Right ventricle myocardium inferior (tissue), 1 donor: ENCODE results near the gene TSC2. TPM values are rescaled to one million over a fixed set of nuclear protein-coding genes. Genes with fewer than 3 reads are reported as not detected.
"Not testable (repeated sequence)": the region's sequence is repeated elsewhere in the genome, so short reads cannot be mapped to it uniquely, and the experiment has no call there.

Experiments used
- ATAC-seq: fragments of 200-7000 bp; cut with Tn5 transposase; one replicate; pipeline ENCODE4 v1.9.1; 2020; ENCODE audit warnings: mild to moderate bottlenecking, moderate library complexity
- DNase-seq: peaks from one replicate; pipeline ENCODE4 v3.0.0; 2021; ENCODE audit errors: missing footprints
- intact Hi-C: fragments of 100-400 bp; cut with DNase I; formaldehyde crosslinking; loops from one replicate; pipeline ENCODE4 v1.11.0; 2022
- total RNA-seq: library from RNA; stranded (reverse); fragmentation: NEBNext Ultra II Directional; extraction: Animal tissue kit (Norgen Biotek cat#: 25700); gene quantifications from one replicate; pipeline ENCODE4 v1.2.1, GENCODE V29; 2021
- donor health status: DM: no; HTN: yes; CAD: no; lungs with severe emphysema.

The TSC2 gene
- total RNA-seq, 1 donor from 2014 or later = 62.8 TPM

DNA sequence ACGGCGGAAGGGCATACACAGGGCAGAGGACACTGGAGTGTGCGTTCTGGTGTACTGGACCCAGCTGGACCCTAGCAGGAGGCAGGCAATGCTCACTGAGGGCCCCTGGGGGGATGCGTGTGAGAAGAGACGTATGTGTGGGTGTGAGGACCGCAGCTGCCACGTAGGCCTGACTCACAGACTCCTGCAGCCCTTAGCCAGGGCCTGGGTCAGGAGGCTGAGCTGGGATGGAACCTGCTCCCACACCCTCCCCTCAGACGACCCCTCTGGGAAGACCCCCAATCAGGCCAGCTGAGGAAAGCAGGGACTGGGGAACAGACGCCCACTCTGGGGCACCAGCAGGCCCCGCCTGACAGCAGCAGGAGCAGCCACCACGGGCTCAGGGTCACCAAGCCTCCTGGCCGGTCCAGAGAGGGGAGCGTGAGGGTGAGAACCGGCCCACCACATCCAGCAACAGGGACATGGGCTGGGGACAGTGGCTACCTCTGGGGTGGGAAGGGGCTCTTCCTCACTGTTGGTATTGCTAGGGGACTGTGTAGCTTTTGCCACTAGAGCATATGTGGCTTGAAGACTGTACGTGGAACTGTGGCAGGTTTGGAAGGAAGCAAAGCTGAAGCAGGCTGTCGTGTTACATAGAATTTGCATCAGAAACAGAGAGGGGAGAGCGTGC is 59.5 kb downstream of the TSC2 start:
- intact Hi-C loops, ATAC-seq, DNase-seq: not testable (repeated sequence)

DNA sequence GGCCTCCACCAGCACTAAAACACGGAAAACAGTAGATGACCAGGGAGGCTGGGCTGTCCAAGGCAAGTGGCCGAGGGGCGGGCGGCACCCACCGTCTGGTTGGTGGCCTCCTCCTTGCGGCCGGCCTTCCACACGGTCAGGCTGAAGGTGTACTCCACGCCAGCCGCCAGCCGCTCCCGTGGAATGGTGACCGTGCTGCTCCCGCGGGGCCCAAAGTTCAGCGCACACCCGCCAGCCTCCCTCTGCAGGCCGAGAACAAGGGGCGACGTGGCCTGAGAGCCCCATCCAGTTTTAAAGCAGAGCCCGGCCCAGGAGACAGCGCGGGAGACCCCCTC is 60.0 kb downstream of the TSC2 start:
- DNase-seq, intact Hi-C loops, ATAC-seq: not testable (repeated sequence)

DNA sequence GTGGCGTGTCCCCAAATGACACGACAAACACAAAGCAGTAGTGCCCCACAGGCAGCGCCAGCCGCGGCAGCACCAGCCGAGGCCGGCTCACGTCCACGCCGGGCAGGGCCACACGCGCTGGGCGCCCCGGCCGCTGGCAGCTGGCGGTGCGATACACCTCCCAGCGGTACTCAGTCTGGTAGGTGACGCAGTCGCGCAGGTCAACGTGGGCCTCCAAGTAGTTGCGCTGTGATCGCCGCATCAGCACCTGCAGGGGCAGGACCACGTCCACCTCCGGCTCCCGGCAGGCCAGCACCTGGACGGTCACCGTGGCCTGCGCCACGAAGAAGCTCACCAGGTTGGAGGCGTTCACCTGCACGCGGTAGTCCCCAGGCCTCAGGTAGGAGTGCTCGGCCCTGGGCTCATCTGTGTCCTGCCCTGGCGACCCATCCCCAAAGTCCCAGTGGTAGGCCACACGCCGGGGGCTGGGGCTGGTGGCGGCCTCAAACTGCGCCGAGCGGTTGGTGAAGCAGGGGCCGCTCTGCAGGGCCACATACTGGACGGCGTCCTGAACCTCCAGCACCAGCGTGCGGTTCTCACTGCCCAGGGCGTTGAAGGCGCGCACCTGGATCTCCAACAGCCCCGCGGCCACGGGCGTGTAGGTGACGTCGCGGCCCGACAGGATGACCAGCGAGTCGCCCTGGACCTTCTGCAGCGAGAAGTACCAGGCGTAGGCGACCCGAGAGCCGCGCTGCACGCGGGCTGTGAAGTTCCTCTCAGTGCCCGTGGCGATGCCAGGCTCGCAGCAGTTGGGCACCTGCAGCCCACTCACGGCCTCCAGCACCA is 60.9 kb downstream of the TSC2 start:
- intact Hi-C loops, DNase-seq: not testable (repeated sequence)
- ATAC-seq = peak; percentile 28

DNA sequence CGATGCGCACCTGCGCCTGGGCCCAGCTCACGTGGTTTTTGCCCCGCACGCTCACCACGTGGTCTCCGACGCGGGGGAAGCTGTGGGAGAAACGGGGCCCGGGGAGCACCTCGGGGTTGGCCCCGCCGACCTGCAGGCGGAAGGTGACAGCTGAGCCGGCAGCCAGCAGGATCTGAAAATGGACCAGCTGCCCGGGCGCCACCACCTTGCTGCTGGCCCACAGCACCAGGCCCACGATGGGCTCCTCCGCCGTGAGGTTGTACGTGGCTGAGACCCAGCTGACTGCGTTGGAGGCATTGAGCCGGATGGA is 61.4 kb downstream of the TSC2 start:
- intact Hi-C loops, ATAC-seq, DNase-seq: not testable (repeated sequence)

DNA sequence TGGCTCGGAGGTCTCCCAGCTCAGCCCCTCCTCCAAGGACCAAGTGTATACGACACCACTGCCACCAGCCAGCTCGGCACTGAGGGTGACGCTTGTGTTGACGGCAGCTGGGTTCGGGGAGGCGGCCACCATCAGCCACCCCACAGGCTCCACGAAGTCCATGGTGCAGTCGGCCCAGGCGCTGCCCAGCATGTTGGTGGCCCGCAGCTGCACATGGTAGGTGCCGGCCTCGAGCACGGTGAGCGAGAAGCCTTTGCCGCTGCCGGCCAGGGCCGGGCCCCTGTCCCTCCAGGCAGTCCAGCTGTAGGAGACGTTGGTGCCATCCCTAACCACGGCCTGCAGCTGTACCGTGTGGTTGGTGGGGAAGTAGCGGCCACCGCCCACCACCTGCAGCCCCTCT is 62.1 kb downstream of the TSC2 start:
- DNase-seq, intact Hi-C loops: not testable (repeated sequence)
- peak; percentile 10 for ATAC-seq

GRCh38 chr16:2110332-2111008 is 62.7 kb downstream of the TSC2 start:
- intact Hi-C loops, DNase-seq: not testable (repeated sequence)
- peak; percentile 42 for ATAC-seq

- intact Hi-C loops, DNase-seq: not testable (repeated sequence)
- peak; percentile 15 for ATAC-seq
Measured at GRCh38 chr16:2111009-2111353, 63.2 kb downstream of the TSC2 start.

- DNase-seq, intact Hi-C loops: not testable (repeated sequence)
- ATAC-seq = peak; percentile 17
Measured at GRCh38 chr16:2111412-2112335, 63.9 kb downstream of the TSC2 start.

DNA sequence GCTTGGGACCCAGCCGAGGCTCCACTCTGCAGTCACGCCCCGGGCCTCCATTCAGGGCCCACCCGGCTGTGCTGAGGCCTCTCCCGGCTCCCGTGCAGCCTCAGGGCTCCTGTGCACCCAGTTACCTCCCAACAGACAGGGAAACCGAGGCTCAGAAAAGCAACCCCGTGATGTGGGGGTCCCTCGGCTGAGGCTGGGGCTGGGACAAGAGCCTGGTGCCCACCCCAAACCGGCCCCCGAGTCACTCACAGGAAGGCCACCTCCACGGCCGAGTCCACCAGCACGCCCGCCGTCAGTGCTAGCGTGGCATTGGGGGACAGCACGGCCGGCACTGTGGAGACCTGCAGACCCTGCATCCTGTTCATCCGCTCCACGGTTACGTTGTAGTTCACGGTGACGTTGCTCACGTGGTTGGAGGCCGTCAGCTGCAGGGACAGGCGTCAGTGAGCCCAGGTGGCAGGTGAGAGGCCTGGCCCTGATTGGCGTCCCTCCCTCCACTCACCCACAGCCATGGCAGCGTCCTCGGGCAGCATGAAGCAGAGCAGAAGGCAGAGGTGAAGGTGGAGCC is 64.8 kb downstream of the TSC2 start:
- intact Hi-C loops, DNase-seq, ATAC-seq: not testable (repeated sequence)

DNA sequence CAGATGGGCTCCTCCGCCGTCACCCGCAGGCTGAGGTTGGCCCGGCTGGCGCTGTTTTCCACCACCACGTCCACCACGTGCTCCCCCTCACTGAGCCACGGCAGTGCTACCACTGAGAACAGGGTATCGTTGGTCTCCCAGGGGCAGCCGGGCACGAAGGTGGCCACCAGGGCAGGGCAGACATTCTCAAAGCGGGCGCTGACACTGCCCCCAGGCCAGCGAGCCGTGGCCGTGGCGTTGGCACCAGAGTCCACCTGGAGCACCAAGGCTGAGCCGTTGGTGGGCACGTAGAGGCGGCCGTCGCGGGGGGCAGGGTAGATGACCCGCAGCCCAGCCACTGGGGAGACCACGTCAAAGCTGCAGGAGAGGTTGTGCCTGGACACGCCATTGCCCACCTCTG is 66.4 kb downstream of the TSC2 start:
- intact Hi-C loops, DNase-seq, ATAC-seq: not testable (repeated sequence)

DNA sequence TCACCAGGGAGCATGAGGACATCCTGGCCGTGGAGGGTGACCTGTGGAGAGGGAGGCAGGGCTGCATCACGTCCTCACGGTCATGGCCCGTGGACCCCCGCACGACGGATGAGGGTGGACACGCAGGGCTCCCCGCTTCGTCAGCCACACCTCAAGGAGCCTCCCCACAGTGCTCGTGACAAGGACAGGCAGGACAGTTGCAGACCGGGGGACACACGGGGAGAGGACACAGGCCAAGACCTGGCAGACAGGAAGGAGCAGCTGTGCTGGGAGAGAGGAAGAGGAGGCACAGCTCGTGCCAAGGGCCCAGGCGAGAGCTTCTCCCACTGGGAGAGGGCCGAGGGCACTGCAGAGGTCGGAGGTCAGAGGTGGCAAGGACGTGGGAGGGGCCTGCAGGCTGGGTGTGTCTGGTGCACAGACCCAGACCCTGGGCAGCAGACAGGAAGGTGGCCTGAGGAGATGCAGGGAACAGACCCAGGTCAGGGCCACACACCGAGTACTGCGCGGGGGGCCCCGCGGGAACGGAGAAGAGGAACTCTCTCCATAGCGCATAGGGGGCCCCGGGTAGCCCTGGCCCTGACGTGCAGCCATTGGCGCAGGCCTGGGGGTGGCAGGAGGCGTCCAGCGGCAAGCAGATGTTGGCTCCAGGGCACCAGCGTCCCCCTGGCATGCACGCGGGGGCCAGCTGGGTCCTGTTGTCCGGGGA is 67.3 kb downstream of the TSC2 start:
- peak; percentile 59 for DNase-seq
- intact Hi-C loops, ATAC-seq: not testable (repeated sequence)

GRCh38 chr16:2115591-2115973 is 67.8 kb downstream of the TSC2 start:
- no peak for DNase-seq
- intact Hi-C loops = no loop called here
- ATAC-seq = no peak

- intact Hi-C loops, ATAC-seq: not testable (repeated sequence)
- DNase-seq = peak; percentile 40
Measured at GRCh38 chr16:2116428-2116827, 68.6 kb downstream of the TSC2 start.

DNA sequence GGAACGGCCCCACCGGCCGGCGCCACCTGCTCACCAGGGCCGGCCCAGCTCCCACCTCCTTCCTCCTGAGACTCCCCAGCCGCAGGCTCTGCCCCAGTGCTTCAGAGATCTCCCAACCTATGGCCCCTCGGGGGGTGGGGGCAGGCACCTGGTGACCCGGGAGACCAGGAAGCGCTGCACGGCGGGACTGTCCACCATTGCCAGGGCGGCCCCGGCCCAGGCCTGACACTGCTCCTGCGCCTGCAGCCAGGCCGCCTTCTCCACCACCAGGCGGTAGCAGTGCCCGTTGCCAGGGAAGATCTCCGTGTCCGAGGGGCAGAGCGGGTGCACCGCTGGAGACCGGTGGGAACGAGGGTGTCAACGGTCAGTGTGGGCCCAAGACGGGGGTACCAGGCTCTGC is 69.6 kb downstream of the TSC2 start:
- ATAC-seq, intact Hi-C loops: not testable (repeated sequence)
- peak; percentile 21 for DNase-seq

DNA sequence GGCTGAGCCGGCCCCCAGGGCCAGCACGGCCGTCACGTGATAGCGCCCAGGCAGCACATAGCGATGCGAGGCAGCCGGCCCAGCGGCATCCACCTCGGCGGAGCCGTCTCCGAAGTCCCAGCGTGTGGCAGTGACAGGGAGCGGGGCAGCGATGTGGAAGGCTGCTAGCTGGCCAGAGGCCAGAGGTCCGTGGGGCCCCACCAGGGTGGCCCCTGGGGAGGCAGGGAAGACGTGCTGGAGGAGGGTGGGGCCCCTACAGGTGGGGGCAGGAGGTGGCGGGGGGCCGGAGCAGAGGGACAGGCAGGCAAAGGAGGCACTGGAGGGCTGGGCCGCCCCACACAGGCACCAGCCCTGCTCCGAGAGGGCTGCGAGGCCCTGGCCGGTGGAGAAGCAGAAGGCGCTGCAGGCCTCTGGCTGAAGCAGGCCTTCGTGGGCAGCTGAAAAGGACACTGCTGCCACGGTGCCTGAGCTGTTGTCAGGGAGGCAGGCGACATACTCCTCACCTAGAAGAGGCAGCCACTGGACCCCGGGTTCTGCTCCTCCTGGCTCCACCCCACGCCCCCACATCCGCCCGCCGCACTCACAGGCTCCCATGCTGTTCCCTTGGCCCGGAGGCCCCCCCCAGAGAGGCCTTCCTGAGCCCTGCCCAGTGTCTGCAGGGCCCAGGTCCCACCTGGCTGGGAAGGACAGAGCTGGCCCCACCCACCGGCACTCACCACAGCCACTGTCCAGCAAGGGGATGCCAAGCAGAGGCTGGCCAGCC is 70.4 kb downstream of the TSC2 start:
- intact Hi-C loops, ATAC-seq: not testable (repeated sequence)
- DNase-seq = peak; percentile 30

DNA sequence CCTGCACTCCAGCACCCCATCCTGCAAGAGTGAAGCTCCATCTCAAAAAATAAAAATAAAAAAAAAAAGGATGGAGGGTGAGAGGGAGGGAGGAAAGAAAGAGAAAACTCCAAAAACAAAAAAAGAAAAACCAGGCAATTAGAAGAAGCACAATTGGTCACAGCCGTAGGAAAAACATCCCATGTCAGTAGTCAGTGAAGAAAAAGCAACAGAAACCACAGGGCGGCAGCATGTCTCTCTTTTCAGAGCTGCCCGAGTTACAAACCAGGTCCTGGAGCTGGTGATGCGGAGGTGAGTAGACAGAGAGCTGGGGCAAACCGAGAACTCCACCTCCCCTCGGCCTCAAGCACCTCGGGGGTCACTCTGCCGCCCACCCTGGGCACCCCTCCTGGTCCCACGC is 73.5 kb downstream of the TSC2 start:
- DNase-seq, ATAC-seq: not testable (repeated sequence)
- intact Hi-C loops = loop anchor here (5.0 kb wide), 1 partner anchor 74 kb away; the partner anchor contains the start of genes NTHL1 and TSC2

DNA sequence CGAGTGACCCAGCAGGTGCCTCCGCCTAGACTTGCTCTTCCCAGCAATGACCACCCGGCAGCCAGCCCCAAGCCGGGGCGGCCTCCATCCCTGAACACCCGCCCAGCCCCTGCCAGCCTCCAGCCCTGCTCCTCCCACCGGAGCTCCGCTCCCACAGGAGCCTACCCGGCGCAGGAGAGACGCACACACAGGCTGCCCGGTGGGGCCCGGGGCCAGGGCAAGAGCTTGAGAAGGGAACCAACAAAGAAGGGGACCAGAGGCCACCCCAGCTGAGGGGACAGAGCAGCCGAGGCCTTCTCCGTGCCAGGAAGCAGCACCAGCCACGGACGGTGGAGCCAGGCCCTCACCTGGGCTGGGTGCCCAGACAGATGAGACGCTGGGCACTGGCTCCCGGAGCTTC is 74.1 kb downstream of the TSC2 start:
- intact Hi-C loops = loop anchor here (5.0 kb wide), 1 partner anchor 75 kb away; the partner anchor contains the start of genes NTHL1 and TSC2
- peak; percentile 26 for ATAC-seq
- no peak for DNase-seq
